Transverse colon (tissue), 4 donors: Measurements from ENCODE around the gene CRADD. TPM values are rescaled to one million over a fixed set of nuclear protein-coding genes. Genes with fewer than 3 reads are reported as not detected.

Experiments used
- DNase-seq: peaks from one replicate; pipeline ENCODE4 v3.0.0-alpha.2; 2019
- H3K27ac ChIP-seq, 4 donors: fragments of 200-600 bp; sonication (generic); 2 replicates each; pipeline ENCODE4 v1.5.1; 2016 to 2018; ENCODE audit warnings: inconsistent platforms in 4 of 4
- H3K27me3 ChIP-seq: fragments of 200-600 bp; sonication (generic); 2 replicates; pipeline ENCODE4 v1.5.1; 2017; ENCODE audit warnings: inconsistent platforms
- H3K36me3 ChIP-seq, 4 donors: fragments of 200-600 bp; sonication (generic); 2 replicates each; pipeline ENCODE4 v1.5.1; 2017 to 2019; ENCODE audit warnings: inconsistent platforms in 4 of 4
- H3K4me1 ChIP-seq, 4 donors: fragments of 200-600 bp; sonication (generic); 2 replicates each; pipeline ENCODE4 v1.5.1; 2017 to 2020; ENCODE audit warnings: inconsistent platforms in 4 of 4
- H3K4me3 ChIP-seq, 4 donors: fragments of 200-600 bp; sonication (generic); 1 replicate in 1 of 4; 2 replicates in 3 of 4; pipeline versions ENCODE4 v1.5.1 to v1.6.1; 2017 to 2019; ENCODE audit warnings: inconsistent platforms in 4 of 4
- H3K9me3 ChIP-seq, 2 donors: fragments of 200-600 bp; sonication (generic); 2 replicates each; pipeline ENCODE4 v1.5.1; 2017 to 2019; ENCODE audit warnings: inconsistent platforms in 2 of 2
- EP300 ChIP-seq: sonication (generic); formaldehyde crosslinking; IDR thresholded peaks from one replicate; pipeline ENCODE4 v1.6.1; 2017; ENCODE audit warnings: antibody characterized with exemption, low read depth
- POLR2A ChIP-seq: fragments of 450-650 bp; IDR thresholded peaks from one replicate; pipeline ENCODE4 v1.6.1; 2016; ENCODE audit warnings: antibody characterized with exemption, mild to moderate bottlenecking, moderate library complexity
- POLR2AphosphoS5 ChIP-seq, 3 donors: sonication (generic); formaldehyde crosslinking; IDR thresholded peaks; one replicate each; pipeline ENCODE4 v1.6.1; 2016; ENCODE audit warnings: antibody characterized with exemption in 3 of 3
- WGBS, 2 donors: methylation state at CpG; one replicate each; pipeline ENCODE4 v1.1.5; 2018; ENCODE audit warnings: low coverage in 1 of 2; 5-methylcytosine and 5-hydroxymethylcytosine counted together
- in situ Hi-C, 4 donors: fragments of 200-750 bp; cut with MboI; loops; one replicate each; pipeline versions ENCODE4 v1.15.0 to v1.15.1; 2017; ENCODE audit warnings: low sequenced_read_pairs in 3 of 4, low pct_ligation_motif_present in 1 of 4, low pct_unique_long_range_greater_than_20kb in 1 of 4
- intact Hi-C: fragments of 100-400 bp; cut with DNase I; formaldehyde crosslinking; loops from one replicate; pipeline ENCODE4 v1.15.1; 2023; ENCODE audit warnings: low total_unique reads
- total RNA-seq, 4 donors: library from RNA; depleted of rRNA; stranded (reverse); fragments of >200 nt; gene quantifications; one replicate each; pipeline ENCODE4 v1.1.0, GENCODE V29; 2016
- TF ChIP-seq, protein P1 (sequence below), 5 experiments: fragments of 200-600 bp in 3 of 5; fragments of 450-650 bp in 2 of 5; sonication (generic) in 3 of 5; IDR thresholded peaks; 1 replicate in 2 of 5; 2 replicates in 3 of 5; pipeline ENCODE4 v1.5.1; 2016 to 2017; ENCODE audit warnings: antibody characterized with exemption in 5 of 5, inconsistent platforms in 3 of 5, mild to moderate bottlenecking in 2 of 5, moderate library complexity in 1 of 5

CRADD gene
- total RNA-seq, 4 donors from 2014 or later: 45.6 to 59.3 (median 56.3) TPM

- Histone ChIP-seq H3K36me3 (no peaks in the 10 kb centered on the region), H3K4me1 (no peaks in the 10 kb centered on the region), H3K4me3 (no peak overlapping the region), H3K9me3 (no peaks in the 10 kb centered on the region), H3K27me3 (no peaks in the 10 kb centered on the region), H3K27ac (no peak overlapping the region)
- TF ChIP-seq, protein P1, sequence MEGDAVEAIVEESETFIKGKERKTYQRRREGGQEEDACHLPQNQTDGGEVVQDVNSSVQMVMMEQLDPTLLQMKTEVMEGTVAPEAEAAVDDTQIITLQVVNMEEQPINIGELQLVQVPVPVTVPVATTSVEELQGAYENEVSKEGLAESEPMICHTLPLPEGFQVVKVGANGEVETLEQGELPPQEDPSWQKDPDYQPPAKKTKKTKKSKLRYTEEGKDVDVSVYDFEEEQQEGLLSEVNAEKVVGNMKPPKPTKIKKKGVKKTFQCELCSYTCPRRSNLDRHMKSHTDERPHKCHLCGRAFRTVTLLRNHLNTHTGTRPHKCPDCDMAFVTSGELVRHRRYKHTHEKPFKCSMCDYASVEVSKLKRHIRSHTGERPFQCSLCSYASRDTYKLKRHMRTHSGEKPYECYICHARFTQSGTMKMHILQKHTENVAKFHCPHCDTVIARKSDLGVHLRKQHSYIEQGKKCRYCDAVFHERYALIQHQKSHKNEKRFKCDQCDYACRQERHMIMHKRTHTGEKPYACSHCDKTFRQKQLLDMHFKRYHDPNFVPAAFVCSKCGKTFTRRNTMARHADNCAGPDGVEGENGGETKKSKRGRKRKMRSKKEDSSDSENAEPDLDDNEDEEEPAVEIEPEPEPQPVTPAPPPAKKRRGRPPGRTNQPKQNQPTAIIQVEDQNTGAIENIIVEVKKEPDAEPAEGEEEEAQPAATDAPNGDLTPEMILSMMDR (IDR thresholded peaks at IDR 0.05): no peak
- TF ChIP-seq POLR2A (no peak), EP300 (no peak), POLR2AphosphoS5 (IDR thresholded peaks at IDR 0.05) (no peak)
- in situ Hi-C loops (no loop called here), intact Hi-C loops (no loop called here)
- 96 to 97% methylated on average over 2 of the region's 2 CpGs for WGBS, 2 donors
- DNase-seq: no peak
Observed at GRCh38 chr12:93657071-93657470, 20.1 kb upstream of the CRADD start.

GRCh38 chr12:93661021-93661420 lies 16.2 kb upstream of the CRADD start:
- Histone ChIP-seq H3K27me3 (no peaks in the 10 kb centered on the region), H3K4me3 (no peak overlapping the region), H3K36me3 (no peaks in the 10 kb centered on the region), H3K27ac (no peak overlapping the region), H3K9me3 (no peaks in the 10 kb centered on the region), H3K4me1 (no peaks in the 10 kb centered on the region)
- intact Hi-C loops: no loop called here
- WGBS, 2 donors: 49 to 63% methylated on average over 2 to 3 of the region's 3 CpGs
- TF ChIP-seq EP300 (no peak), POLR2AphosphoS5 (IDR thresholded peaks at IDR 0.05) (no peak), POLR2A (no peak)
- TF ChIP-seq, protein P1 (IDR thresholded peaks at IDR 0.05): no peak
- in situ Hi-C loops: no loop called here
- DNase-seq: no peak

DNA sequence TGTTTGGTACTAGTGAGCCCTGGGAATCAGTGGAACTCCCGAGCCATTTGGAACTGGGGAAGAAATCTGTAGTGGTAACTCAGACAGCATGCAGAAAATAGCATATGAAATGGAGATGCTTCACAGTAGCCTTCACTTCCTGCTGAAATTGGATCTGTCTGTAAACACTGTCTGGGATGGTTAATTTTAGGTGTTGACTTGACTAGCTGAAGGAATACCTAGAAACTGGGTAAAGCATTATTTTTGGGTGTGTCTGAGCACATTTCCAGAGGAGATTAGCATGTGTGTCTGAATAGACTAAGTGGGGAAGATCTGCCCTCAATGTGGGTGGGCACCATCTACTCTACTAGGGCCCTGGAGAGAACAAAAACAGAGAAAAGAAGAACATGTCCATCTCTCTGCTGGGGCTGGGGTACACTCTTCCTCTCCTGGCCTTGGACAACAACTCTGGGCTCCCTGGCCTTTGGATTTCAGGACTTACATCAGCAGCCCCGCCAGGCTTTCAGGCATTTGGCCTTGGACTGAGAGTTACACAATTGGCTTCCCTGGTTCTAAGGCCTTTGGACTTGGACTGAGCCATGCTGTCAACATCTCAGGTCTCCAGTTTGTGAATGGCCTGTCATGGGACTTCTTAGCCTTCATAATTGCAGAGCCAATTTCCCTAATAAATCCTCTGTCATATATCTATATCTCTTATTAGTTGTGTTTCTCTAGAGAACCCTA lies 14.0 kb upstream of the CRADD start:
- in situ Hi-C loops: no loop called here
- TF ChIP-seq, protein P1 (IDR thresholded peaks at IDR 0.05): no peak
- no peak for TF ChIP-seq POLR2A
- TF ChIP-seq EP300: no peak
- Histone ChIP-seq H3K27me3 (no peaks in the 10 kb centered on the region), H3K4me1 (no peaks in the 10 kb centered on the region), H3K27ac (no peak overlapping the region), H3K36me3 (no peaks in the 10 kb centered on the region), H3K9me3 (no peaks in the 10 kb centered on the region), H3K4me3 (no peak overlapping the region)
- 97 to 100% methylated on average over 1 to 2 of the region's 2 CpGs for WGBS, 2 donors
- intact Hi-C loops: no loop called here
- no peak for DNase-seq

DNA sequence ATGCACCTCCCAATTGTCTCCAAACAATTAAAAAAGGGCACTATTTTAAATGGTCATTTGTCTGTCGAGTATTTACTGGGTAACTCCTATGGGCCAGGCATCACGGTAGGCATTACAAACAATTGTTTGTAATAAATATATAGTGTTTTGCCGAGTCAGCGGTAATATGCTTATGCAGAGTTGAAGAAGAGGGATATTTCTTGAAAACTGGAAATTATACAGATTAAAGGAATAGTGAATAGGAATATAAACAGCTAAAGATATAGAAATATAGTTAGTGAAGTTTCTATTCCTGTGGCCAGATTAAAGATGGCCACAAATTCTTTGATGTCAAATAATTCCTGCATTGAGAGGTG lies 13.5 kb upstream of the CRADD start:
- in situ Hi-C loops (no loop called here), intact Hi-C loops (no loop called here)
- Histone ChIP-seq H3K9me3 (no peaks in the 10 kb centered on the region), H3K4me3 (no peak overlapping the region), H3K27me3 (no peaks in the 10 kb centered on the region), H3K4me1 (no peaks in the 10 kb centered on the region), H3K36me3 (no peaks in the 10 kb centered on the region), H3K27ac (no peak overlapping the region)
- TF ChIP-seq POLR2A: no peak
- no peak for TF ChIP-seq POLR2AphosphoS5 (IDR thresholded peaks at IDR 0.05)
- TF ChIP-seq EP300: no peak
- TF ChIP-seq, protein P1 (IDR thresholded peaks at IDR 0.05): no peak
- WGBS, 2 donors: 96 to 98% methylated on average over 4 of the region's 4 CpGs
- DNase-seq: no peak
